HTERT RPE-1 (cell line): ENCODE results near the gene ZNF410.
"Not testable (repeated sequence)": the region's sequence is repeated elsewhere in the genome, so short reads cannot be mapped to it uniquely, and the experiment has no call there.

ENCODE experiments used
- in situ Hi-C: fragments of 300-500 bp; cut with MboI; formaldehyde crosslinking; loops from 4 replicates; pipeline ENCODE4 v1.14.3; 2020; ENCODE audit warnings: low sequenced_read_pairs

Gene ZNF410

GRCh38 chr14:73884438-73885190 is 2.0 kb upstream of the ZNF410 start:
- in situ Hi-C loops, result no loop called here

- in situ Hi-C loops, result no loop called here
These were observed 608 bp downstream of the ZNF410 start for GRCh38 chr14:73887318-73887616.

- in situ Hi-C loops, result no loop called here
These were observed 1.2 kb downstream of the ZNF410 start for GRCh38 chr14:73887694-73888459.

GRCh38 chr14:73888460-73888725 is 1.7 kb downstream of the ZNF410 start:
- in situ Hi-C loops, result no loop called here

- in situ Hi-C loops, result no loop called here
These were observed 2.3 kb downstream of the ZNF410 start for GRCh38 chr14:73888971-73889370.

GRCh38 chr14:73889376-73889775 is 2.7 kb downstream of the ZNF410 start:
- in situ Hi-C loops, result no loop called here

GRCh38 chr14:73894180-73894687 is 7.6 kb downstream of the ZNF410 start:
- in situ Hi-C loops, result not testable (repeated sequence)

- in situ Hi-C loops, result no loop called here
These were observed 9.3 kb downstream of the ZNF410 start for GRCh38 chr14:73895939-73896338.

GRCh38 chr14:73896521-73896920 is 9.9 kb downstream of the ZNF410 start:
- in situ Hi-C loops, result no loop called here

- in situ Hi-C loops, result no loop called here
These were observed 16.4 kb downstream of the ZNF410 start for GRCh38 chr14:73903028-73903427.

- in situ Hi-C loops, result no loop called here
These were observed 23.0 kb downstream of the ZNF410 start for GRCh38 chr14:73909681-73910080.

- in situ Hi-C loops, result no loop called here
These were observed 26.6 kb downstream of the ZNF410 start for GRCh38 chr14:73913256-73913655.

GRCh38 chr14:73916324-73916723 is 29.7 kb downstream of the ZNF410 start:
- in situ Hi-C loops, result no loop called here

GRCh38 chr14:73919457-73919856 is 32.8 kb downstream of the ZNF410 start:
- in situ Hi-C loops, result not testable (repeated sequence)

GRCh38 chr14:73924337-73924736 is 37.7 kb downstream of the ZNF410 start:
- in situ Hi-C loops, result no loop called here

GRCh38 chr14:73935666-73936065 is 49.0 kb downstream of the ZNF410 start:
- in situ Hi-C loops, result no loop called here

GRCh38 chr14:73936548-73936947 is 49.9 kb downstream of the ZNF410 start:
- in situ Hi-C loops, result no loop called here

- in situ Hi-C loops, result no loop called here
These were observed 50.4 kb downstream of the ZNF410 start for GRCh38 chr14:73937012-73937411.

- in situ Hi-C loops, result no loop called here
These were observed 55.5 kb downstream of the ZNF410 start for GRCh38 chr14:73942180-73942579.

- in situ Hi-C loops, result no loop called here
These were observed 56.4 kb downstream of the ZNF410 start for GRCh38 chr14:73943083-73943482.

GRCh38 chr14:73944432-73945158 is 57.9 kb downstream of the ZNF410 start:
- in situ Hi-C loops, result no loop called here

- in situ Hi-C loops, result no loop called here
These were observed 58.6 kb downstream of the ZNF410 start for GRCh38 chr14:73945159-73945670.
